C4-2B (cell line): Measurements from ENCODE around the gene GIPC2.
"Not testable (repeated sequence)": the region's sequence is repeated elsewhere in the genome, so short reads cannot be mapped to it uniquely, and the experiment has no call there.

ENCODE experiments used
- H3K27ac ChIP-seq: fragments of 450-650 bp; 2 replicates; pipeline ENCODE4 v1.5.1; 2017
- CTCF ChIP-seq: fragments of 450-650 bp; conservative IDR thresholded peaks from 2 replicates; pipeline ENCODE4 v1.5.1; 2017; ENCODE audit warnings: mild to moderate bottlenecking
- ZFX ChIP-seq: fragments of 450-650 bp; IDR thresholded peaks from 2 replicates; pipeline ENCODE4 v1.6.1; 2017

GIPC2 gene

GRCh38 chr1:78079580-78079979 lies 33.8 kb downstream of the GIPC2 start:
- H3K27ac ChIP-seq: no peak overlapping the region
- TF ChIP-seq ZFX (no peak), CTCF (no peak)

- H3K27ac ChIP-seq: no peak overlapping the region
- no peak for TF ChIP-seq CTCF
- TF ChIP-seq ZFX: no peak
These were observed 35.0 kb downstream of the GIPC2 start for GRCh38 chr1:78080767-78081166.

- no peak overlapping the region for H3K27ac ChIP-seq
- TF ChIP-seq ZFX: no peak
These were observed 36.5 kb downstream of the GIPC2 start for GRCh38 chr1:78081980-78082860.

- not testable (repeated sequence) for H3K27ac ChIP-seq
These were observed 38.9 kb downstream of the GIPC2 start for GRCh38 chr1:78084639-78085038.

GRCh38 chr1:78086697-78087096 lies 40.9 kb downstream of the GIPC2 start:
- TF ChIP-seq ZFX (no peak), CTCF (no peak)
- H3K27ac ChIP-seq: no peak overlapping the region

- TF ChIP-seq ZFX: no peak
- no peak for TF ChIP-seq CTCF
These were observed 42.2 kb downstream of the GIPC2 start for GRCh38 chr1:78088015-78088414.

GRCh38 chr1:78088486-78088885 lies 42.7 kb downstream of the GIPC2 start:
- no peak overlapping the region for H3K27ac ChIP-seq
- TF ChIP-seq ZFX (no peak), CTCF (no peak)

More at GRCh38 chr1:78088015-78088414, 42.2 kb downstream of the GIPC2 start:
- H3K27ac ChIP-seq: no peak overlapping the region

GRCh38 chr1:78089010-78089409 lies 43.2 kb downstream of the GIPC2 start:
- no peak for TF ChIP-seq CTCF
- TF ChIP-seq ZFX: no peak
- H3K27ac ChIP-seq: no peak overlapping the region
